SIG-M5 (cell line): ENCODE results near the gene SPATA20.

Experiments used
- DNase-seq: peaks from one replicate; lab custom pipeline; 2025; lab: John Stamatoyannopoulos, UW

Gene SPATA20

DNA sequence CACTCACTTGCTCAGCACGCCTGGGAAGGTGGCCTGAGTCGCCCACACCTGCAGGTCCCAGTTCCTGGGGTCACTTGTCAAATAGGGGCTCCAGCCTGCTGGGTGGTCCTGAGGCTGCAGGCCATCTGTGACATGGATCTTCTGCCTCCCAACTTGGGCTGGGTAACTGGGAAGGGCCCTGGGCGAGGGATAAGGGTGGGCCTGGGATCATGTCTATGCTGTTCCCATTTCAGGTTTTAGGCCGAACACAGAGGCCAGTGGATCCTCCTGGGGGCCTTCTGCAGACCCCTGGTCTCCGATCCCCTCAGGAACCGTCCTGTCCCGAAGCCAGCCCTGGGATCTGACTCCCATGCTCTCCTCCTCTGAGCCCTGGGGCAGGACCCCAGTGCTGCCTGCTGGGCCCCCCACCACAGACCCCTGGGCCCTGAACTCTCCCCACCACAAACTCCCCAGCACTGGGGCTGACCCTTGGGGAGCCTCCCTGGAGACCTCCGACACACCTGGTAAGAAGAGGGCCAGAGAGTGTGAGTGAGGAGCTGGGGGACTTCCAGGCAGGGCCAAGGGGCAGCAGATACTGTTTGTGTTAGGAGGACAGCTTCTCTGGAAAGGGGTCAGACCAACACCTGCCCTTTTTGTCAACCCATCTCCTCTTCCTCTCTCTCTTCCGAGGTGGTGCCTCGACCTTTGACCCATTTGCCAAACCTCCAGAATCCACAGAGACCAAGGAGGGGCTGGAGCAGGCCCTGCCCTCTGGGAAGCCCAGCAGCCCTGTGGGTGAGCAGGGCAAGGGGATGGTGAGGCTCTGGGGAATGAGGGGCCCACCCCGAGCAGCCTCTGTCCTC lies 6.2 kb upstream of the SPATA20 start:
- no peak for DNase-seq

DNA sequence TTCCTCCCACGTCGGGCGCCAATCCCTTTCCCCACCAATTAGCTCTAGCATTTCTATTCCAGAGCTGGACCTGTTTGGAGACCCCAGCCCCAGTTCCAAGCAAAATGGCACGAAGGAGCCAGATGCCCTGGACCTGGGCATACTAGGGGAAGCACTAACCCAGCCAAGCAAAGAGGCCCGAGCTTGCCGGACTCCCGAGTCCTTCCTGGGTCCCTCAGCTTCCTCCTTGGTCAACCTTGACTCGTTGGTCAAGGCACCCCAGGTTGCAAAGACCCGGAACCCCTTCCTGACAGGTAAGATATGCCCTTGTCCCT lies 5.6 kb upstream of the SPATA20 start:
- DNase-seq: no peak

DNA sequence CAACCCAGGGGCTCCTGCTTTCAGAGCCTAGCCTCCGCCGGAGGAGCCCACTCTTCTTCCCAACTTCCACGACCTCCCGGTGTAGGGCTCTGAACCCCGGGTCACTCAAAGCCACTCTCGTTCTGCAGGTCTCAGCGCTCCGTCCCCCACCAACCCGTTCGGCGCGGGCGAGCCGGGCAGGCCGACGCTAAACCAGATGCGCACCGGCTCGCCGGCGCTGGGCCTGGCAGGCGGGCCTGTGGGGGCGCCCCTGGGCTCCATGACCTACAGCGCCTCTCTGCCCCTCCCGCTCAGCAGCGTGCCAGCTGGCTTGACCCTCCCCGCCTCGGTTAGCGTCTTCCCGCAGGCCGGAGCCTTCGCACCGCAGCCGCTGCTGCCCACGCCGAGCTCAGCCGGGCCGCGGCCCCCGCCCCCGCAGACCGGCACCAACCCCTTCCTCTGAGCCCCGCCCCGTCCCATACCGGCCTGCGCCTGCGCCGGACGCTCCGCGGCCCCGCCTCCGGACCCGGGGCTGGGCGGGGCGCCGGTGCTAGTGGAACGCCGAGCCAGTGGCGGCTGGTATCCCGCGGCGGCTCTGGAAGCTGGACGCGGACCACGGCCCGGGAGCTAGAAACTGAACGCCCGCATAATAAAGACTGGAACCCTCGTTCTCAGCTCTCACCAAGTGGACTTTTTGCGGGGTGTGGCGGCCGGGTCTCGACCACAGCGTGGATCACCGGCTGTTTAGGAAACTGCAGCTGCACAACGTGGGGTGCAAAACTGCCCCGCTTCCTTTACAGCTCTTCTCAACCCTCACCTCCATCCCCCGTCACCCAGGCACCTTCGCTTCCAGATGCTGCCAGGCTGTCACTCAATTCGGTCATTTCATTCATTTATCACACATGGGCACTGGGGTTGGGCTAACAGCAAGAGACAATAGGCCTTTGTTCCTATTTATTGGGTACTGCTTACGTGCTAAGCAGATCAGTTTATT lies 5.0 kb upstream of the SPATA20 start:
- no peak for DNase-seq

DNA sequence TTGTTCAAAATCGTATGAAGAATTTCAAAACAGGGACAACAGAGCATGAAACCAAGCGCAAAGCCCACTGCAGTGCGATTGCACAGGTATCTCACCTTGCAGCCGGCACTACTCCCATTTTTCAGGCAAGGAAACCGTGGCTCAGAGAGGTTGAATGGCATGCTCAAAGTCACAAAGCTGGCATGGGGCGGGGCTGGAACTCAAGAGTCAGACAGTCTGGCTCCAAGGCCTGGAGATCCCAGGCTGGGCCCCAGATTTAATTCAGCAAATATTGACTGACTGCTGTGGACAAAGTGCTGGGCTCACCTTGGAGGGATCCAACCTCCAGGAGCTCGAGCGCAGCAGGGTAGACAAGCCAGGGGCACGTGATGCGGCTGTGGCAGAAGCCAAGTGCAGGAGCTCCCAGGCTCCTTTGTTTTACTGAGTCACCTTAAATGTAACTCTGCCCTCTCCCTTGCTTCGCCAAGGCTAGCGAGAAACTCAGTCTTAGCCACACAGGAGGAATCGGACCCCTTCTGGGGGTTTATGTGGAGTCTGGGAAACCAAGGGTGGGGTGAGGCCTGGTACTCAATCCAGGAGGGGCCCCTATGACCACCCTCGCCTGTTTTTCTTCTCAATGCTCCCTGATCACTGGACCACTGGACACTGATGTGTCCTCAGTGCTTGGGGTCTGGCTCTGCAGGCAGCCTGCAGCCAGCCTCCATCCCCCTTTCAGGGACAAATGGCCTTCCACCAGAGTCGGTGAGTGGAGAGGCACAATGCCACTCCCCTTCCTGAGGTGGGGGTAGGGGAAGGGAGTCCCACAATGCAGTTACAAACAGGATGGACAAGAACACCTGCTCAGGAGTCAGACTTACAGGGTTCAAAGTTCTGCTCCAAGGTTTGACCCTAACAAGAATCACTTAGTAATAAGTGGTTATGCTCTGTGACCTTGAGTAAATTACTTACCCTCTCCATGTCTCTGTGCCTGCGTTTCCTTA lies 3.9 kb upstream of the SPATA20 start:
- no peak for DNase-seq

GRCh38 chr17:50544516-50544915 lies 2.5 kb upstream of the SPATA20 start:
- no peak for DNase-seq

DNA sequence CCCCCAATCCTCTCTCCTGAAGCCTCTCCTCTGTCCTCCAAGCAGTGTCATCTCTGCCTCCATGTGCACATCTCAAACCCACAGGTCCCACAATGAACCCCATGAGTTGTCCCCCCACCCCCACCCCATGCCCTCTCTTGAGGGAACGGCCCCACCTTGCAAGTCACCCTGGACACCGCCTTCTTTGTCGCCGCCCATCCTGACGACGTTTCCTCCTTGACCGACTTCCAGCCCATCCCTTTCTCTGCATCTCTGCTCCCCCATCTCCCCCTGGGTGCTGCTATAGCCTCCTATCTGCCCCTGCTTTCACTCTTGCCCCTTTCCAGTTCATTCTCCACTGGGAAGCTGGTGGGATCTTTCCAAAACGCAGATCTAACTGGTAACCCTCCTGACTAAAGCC lies 1.7 kb upstream of the SPATA20 start:
- no peak for DNase-seq

- no peak for DNase-seq
Observed at GRCh38 chr17:50546701-50547034, 306 bp upstream of the SPATA20 start.

DNA sequence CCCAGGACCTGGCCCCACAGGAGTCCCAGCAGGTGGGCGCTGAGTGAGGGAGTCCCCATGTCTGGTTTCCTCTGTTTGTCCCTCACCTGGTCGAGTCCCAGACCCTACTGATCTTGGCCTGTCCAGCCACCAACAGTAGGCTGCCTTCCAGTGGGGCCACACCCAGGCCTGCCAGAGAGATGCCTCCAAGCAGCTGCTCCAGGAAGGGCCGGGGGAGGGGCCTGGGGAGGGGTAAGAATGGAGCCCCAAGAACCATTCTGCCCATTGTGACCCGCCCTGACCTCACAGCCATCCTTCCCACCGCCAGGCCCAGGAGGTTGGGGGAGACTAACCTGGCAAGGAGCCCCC lies 736 bp downstream of the SPATA20 start:
- no peak for DNase-seq

- DNase-seq: no peak
Observed at GRCh38 chr17:50548831-50549230, 1.9 kb downstream of the SPATA20 start.

- no peak for DNase-seq
Observed at GRCh38 chr17:50549256-50549941, 2.4 kb downstream of the SPATA20 start.

DNA sequence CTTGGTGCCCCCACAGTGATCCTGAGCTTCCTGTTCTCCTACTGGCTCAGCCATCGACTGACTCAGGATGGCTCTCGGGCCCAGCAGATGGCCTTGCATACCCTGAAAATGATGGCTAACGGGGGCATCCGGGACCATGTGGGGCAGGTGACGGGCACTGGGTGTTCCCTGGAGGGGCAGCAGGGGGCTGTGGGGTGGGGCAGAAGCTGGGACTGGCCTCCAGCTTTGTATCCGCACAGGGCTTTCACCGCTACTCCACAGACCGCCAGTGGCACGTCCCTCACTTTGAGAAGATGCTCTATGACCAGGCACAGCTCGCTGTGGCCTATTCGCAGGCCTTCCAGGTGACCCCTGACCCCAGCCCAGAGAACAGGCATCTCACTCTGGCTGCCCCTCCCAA lies 3.0 kb downstream of the SPATA20 start:
- no peak for DNase-seq

DNA sequence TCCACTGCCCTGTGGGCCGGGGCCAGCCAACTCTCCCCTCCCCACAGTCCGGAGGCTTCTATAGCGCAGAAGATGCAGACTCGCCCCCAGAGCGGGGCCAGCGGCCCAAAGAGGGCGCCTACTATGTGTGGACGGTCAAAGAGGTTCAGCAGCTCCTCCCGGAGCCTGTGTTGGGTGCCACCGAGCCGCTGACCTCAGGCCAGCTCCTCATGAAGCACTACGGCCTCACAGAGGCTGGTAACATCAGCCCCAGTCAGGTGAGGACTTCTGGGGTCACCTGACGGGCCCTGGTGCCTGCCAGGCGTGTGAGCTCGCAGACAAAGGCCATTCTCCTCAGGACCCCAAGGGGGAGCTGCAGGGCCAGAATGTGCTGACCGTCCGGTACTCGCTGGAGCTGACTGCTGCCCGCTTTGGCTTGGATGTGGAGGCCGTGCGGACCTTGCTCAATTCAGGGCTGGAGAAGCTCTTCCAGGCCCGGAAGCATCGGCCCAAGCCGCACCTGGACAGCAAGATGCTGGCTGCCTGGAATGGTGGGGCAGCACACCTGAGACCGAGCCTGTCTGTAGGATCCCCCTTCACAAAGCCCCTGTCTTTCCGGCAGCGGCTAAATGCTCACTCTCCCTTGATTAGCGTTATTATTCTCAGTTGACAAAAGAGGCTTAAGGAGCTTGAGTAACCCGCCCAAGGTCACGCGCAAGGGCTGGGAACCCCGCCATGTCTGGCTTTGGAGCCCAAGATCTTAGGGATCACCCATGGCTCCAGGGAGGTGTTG lies 3.9 kb downstream of the SPATA20 start:
- DNase-seq: no peak

- DNase-seq: no peak
Observed at GRCh38 chr17:50551433-50551815, 4.5 kb downstream of the SPATA20 start.

DNA sequence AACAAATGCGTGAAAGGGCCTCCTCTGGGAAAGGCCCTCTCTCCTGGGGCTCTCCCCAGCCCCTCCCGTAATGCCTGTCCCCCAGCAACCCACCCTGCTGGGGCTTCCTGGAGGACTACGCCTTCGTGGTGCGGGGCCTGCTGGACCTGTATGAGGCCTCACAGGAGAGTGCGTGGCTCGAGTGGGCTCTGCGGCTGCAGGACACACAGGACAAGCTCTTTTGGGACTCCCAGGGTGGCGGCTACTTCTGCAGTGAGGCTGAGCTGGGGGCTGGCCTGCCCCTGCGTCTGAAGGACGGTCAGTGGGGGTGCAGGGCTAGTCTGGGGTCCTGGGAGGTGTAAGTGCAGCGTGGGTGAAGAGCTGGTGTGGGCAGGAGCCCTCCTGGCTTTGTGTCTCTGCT lies 4.9 kb downstream of the SPATA20 start:
- no peak for DNase-seq

GRCh38 chr17:50554201-50554600 lies 7.2 kb downstream of the SPATA20 start:
- DNase-seq: no peak

GRCh38 chr17:50556803-50557202 lies 9.8 kb downstream of the SPATA20 start:
- no peak for DNase-seq

DNA sequence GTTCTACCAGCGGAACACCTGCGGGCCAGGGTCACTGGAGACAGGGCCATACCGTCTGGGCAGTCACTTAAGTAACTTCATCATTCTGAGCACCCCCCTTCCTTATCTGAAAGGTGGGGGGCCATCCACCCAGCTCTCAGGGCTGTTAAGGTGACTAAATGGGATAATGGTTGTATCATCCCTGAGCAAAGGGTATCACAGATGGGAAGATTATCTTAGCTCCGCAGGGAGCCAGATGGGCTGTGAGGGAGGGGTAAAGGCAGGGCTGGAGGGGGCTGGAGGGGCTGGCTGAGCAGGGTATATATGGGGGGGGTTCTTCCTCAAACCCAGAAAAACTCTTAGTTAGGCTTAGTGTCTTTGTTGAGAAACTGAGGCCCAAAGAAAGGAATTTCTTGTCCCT lies 10.7 kb downstream of the SPATA20 start:
- no peak for DNase-seq

DNA sequence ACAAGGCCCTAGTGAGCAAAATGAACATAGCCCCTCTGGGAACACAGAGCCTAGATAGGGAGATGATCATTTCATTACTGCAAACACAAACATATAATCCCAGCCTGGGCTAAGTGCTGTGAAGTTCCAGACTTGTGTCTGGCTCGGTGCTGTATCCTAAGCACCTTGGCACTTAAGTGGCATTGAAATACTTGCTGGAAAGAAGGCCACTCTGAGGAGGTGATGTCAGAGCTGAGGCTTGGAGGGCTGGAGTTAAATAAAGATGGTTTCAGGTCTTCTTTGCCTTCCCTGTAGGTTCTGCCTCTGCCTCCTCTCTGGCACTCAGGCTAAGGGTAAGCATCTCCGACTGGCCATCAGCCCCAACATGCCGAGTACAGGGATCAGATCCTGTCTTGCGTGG lies 11.1 kb downstream of the SPATA20 start:
- no peak for DNase-seq

DNA sequence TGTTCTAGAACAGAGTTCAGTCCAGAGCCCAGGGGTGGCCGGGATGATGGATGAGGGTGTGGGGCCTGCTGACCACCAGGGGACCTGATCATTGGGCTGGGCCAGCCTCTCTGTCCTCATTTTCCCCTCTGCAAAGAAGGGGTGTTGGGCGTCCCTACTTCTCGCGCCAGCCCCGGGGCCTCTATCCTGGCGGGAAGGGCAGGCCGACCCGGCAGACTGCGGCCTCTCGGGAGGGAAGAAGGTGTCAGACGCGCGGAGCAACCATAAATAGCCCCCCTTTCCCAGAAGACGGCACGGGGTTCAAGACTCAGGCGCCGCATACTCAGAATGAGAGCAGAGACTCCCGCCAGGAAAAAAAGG lies 11.6 kb downstream of the SPATA20 start:
- DNase-seq: no peak

DNA sequence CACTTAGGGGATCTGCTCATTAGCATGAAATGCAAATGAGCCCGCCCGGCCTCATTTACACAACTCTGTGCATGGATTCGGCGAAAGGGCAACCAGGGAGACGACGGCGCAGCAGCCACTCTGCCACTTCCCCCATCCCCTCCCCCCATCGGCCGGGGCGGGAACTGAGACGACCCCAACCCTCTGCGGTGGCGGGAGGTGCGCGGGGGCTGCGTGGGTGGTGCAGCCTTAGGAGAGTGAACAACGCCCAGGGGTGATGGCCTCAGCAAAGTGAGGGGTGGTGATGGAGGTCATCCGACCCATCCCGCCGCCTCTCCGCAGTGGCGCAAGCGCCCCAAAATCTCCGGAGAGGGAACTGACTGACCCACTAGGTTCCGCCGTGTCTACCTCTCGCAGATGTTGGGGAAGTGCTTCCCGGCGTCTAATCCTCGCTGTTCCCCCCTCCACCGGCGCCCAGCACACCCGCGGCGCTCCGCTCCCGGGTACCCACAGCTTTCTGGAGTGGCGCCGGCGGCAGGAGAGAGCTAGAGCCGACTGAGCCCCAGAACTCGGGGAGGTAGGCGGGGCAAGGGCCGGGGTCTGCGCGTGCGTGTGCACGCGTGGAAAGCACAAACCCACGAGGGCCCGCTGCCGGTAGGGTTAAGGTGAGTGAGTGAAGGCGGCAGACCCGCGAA lies 12.1 kb downstream of the SPATA20 start:
- DNase-seq: no peak
